GM20000 (cell line): ENCODE measurements around the gene PPP2R2D.

Source experiments
- DNase-seq: peaks from one replicate; pipeline ENCODE4 v3.0.0; 2012; ENCODE audit warnings: low spot score
- TF ChIP-seq, protein P1 (sequence below): IDR thresholded peaks from 2 replicates; pipeline ENCODE4 v1.5.1; 2012; ENCODE audit warnings: mild to moderate bottlenecking, control low read depth; ENCODE audit errors: extremely low read depth, missing control alignments

Gene PPP2R2D

GRCh38 chr10:131942455-131942854 lies 41.6 kb downstream of the PPP2R2D start:
- TF ChIP-seq, protein P1, sequence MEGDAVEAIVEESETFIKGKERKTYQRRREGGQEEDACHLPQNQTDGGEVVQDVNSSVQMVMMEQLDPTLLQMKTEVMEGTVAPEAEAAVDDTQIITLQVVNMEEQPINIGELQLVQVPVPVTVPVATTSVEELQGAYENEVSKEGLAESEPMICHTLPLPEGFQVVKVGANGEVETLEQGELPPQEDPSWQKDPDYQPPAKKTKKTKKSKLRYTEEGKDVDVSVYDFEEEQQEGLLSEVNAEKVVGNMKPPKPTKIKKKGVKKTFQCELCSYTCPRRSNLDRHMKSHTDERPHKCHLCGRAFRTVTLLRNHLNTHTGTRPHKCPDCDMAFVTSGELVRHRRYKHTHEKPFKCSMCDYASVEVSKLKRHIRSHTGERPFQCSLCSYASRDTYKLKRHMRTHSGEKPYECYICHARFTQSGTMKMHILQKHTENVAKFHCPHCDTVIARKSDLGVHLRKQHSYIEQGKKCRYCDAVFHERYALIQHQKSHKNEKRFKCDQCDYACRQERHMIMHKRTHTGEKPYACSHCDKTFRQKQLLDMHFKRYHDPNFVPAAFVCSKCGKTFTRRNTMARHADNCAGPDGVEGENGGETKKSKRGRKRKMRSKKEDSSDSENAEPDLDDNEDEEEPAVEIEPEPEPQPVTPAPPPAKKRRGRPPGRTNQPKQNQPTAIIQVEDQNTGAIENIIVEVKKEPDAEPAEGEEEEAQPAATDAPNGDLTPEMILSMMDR: no peak
- DNase-seq: no peak

DNA sequence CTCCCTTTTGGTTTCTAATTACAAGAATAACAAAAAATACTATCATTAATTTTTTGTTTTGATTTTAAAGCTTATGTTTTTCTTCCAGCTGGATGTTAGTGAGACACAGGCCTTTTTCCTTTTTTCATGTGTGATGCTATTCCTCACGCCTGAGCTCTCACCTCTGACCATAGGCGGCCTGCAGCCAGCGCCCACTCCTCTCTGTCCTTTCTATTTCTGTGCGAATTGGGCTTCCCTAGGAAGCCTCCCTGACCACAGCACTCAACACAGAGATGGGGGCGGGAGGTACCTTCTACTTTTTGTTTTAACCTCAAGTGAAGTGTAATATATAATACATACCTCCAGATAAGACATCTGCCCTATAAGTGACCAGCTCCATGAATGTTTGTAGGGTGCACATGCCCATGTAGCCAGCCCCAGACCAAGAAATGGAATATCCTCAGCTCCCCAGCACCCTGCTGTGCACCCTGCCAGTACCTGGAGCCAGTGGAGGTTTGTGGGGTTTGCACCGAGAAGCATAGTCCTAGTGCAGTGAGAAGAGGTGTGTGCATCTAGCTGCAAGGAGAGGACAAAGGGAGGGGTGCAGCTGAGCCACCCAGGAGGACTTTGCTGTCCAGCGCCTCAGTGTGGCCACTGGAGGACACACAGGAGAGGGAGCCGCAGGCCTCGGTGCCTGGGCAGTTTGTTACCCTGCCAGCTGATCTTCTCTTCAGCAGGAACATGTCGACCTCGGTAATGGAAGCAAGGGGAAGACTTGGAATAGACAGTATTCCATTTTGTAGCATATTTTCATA lies 42.4 kb downstream of the PPP2R2D start:
- no peak for DNase-seq
- TF ChIP-seq, protein P1: no peak

DNA sequence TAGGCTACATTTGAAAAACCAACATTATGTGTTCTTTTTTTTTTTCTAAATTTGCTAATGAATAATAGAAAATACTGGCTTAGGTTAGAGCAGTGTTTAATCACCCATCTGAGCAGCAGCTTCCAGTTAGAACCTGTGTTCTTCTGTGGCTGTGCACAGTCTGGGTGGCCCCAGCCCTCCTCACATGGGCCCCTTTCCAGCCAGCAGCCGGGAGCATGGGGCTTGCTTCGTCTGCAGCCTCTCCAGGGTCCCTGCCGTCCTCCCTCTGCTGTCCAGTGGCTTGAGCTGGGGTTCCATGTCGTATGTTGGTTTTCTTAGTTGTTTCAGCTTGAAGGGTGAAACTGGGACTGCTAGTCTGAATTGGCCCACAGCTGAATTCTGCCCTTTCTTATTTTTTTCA lies 43.6 kb downstream of the PPP2R2D start:
- TF ChIP-seq, protein P1: no peak
- DNase-seq: no peak

DNA sequence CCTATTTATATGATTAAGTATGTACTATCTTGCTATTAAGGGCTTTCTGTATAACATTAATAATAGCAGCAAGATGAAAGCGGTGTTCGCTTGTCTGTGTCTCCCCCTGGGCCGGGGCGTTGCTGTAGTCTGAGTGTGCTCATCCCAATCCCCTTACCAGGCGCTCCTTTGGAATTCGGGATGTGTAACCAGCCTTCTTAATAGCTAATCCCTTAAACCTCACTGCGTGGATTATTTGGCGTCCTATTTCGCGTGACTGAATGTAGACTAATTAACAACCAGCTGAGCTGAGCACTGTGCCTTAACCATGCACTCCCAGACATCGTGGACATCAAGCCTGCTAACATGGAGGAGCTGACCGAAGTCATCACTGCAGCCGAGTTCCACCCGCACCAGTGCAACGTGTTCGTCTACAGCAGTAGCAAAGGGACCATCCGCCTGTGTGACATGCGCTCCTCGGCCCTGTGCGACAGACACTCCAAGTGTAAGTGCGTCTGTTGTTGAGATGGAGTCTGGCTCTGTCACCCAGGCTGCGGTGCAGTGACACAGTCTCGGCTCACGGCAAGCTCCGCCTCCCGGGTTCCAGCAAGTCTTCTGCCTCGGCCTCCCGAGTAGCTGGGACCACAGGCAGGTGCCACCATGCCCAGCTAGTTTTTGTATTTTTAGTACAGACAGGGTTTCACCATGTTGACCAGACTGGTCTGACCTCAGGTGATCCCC lies 44.3 kb downstream of the PPP2R2D start:
- TF ChIP-seq, protein P1: no peak

GRCh38 chr10:131946321-131946751 lies 45.5 kb downstream of the PPP2R2D start:
- TF ChIP-seq, protein P1: no peak
- no peak for DNase-seq

More for the DNA sequence above, 44.3 kb downstream of the PPP2R2D start:
- no peak for DNase-seq

- TF ChIP-seq, protein P1: no peak
- no peak for DNase-seq
Observed at GRCh38 chr10:131946880-131947279, 46.1 kb downstream of the PPP2R2D start.

- TF ChIP-seq, protein P1: no peak
- no peak for DNase-seq
Observed at GRCh38 chr10:131947631-131948347, 47.0 kb downstream of the PPP2R2D start.
